Loucy (cell line): Measurements from ENCODE around the gene GTF3C4.

ENCODE experiments used
- H2AFZ ChIP-seq: fragments of 200-600 bp; sonication (generic); 2 replicates; pipeline ENCODE4 v1.6.0; 2016; ENCODE audit warnings: antibody characterized with exemption, mild to moderate bottlenecking, low read length, moderate library complexity
- H3F3A ChIP-seq: fragments of 200-600 bp; 2 replicates; pipeline ENCODE4 v1.6.0; 2016; ENCODE audit warnings: antibody characterized with exemption, low read depth, mild to moderate bottlenecking
- H3K27me3 ChIP-seq: fragments of 200-600 bp; sonication (generic); 2 replicates; pipeline ENCODE4 v1.6.1; 2014; ENCODE audit warnings: low read length, mild to moderate bottlenecking; ENCODE audit not compliant: insufficient read depth, poor library complexity, severe bottlenecking
- H3K36me3 ChIP-seq: fragments of 200-600 bp; sonication (generic); 2 replicates; pipeline ENCODE4 v1.6.1; 2016; ENCODE audit warnings: low read length; ENCODE audit not compliant: insufficient read depth
- H3K4me1 ChIP-seq: fragments of 200-600 bp; sonication (generic); 2 replicates; pipeline ENCODE4 v1.5.1; 2014; ENCODE audit warnings: low read length, mild to moderate bottlenecking; ENCODE audit not compliant: insufficient read depth, poor library complexity, severe bottlenecking
- H3K4me2 ChIP-seq: fragments of 200-600 bp; sonication (generic); 2 replicates; pipeline ENCODE4 v1.6.0; 2014; ENCODE audit warnings: antibody characterized with exemption, low read length, low read depth, mild to moderate bottlenecking; ENCODE audit not compliant: poor library complexity, severe bottlenecking
- H3K4me3 ChIP-seq: fragments of 200-600 bp; sonication (generic); 2 replicates; pipeline ENCODE4 v1.5.1; 2014; ENCODE audit warnings: low read length, mild to moderate bottlenecking, mixed read lengths; ENCODE audit not compliant: poor library complexity, severe bottlenecking
- H3K79me2 ChIP-seq: fragments of 200-600 bp; sonication (generic); 2 replicates; pipeline ENCODE4 v1.6.1; 2014; ENCODE audit warnings: low read length; ENCODE audit not compliant: insufficient read depth
- H3K9ac ChIP-seq: fragments of 200-600 bp; sonication (generic); 2 replicates; pipeline ENCODE4 v1.6.0; 2014; ENCODE audit warnings: mild to moderate bottlenecking, low read depth, low read length, moderate library complexity; ENCODE audit not compliant: poor library complexity, severe bottlenecking
- H3K9me2 ChIP-seq: fragments of 200-600 bp; sonication (generic); replicated peaks from 2 replicates; pipeline ENCODE4 v1.6.1; 2016; ENCODE audit warnings: low read depth, low read length, mixed read lengths
- H3K9me3 ChIP-seq: fragments of 200-600 bp; sonication (generic); 2 replicates; pipeline ENCODE4 v1.6.1; 2014; ENCODE audit warnings: mild to moderate bottlenecking, antibody characterized with exemption, low read length, low read depth; ENCODE audit not compliant: insufficient read depth
- H4K20me1 ChIP-seq: fragments of 200-600 bp; sonication (generic); 2 replicates; pipeline ENCODE4 v1.6.0; 2014; ENCODE audit warnings: antibody characterized with exemption, low read length, mild to moderate bottlenecking; ENCODE audit not compliant: insufficient read depth, poor library complexity, severe bottlenecking
- EZH2phosphoT487 ChIP-seq: fragments of 200-600 bp; IDR thresholded peaks from 2 replicates; pipeline ENCODE4 v1.6.1; 2018; ENCODE audit warnings: antibody characterized with exemption, mild to moderate bottlenecking, moderate library complexity, borderline replicate concordance
- TF ChIP-seq, protein P1 (sequence below): fragments of 200-600 bp; sonication (generic); conservative IDR thresholded peaks from 2 replicates; pipeline ENCODE4 v1.5.1; 2014; ENCODE audit warnings: mild to moderate bottlenecking, antibody characterized with exemption, low read length

The GTF3C4 gene

DNA sequence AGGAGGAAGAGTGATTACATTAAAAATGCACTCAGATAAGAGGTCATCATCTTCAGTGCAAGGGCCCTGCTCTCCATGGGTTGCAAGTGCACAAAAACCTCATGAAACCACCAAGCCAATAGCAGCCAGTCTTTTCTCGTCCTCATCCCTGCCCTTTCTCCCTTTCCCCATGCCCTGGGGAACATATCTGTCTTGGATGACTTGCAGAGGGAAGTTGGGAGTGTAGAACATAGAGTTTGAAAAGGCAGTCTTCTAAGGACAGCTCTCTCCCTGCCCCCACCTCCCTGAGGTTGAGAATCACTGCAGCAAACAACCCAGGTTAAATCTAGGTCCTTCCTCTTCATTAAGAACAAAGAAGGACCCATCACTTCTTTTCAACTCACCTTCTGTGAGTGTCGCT lies 22.5 kb upstream of the GTF3C4 start:
- Histone ChIP-seq H3K9me2 (no peaks in the 10 kb centered on the region), H3K27me3 (no peaks in the 10 kb centered on the region), H3K4me2 (no peak overlapping the region), H3K9ac (no peak overlapping the region), H3K36me3 (peaks cover 83% of the 10 kb centered on the region; the same call in 1 of the 2 replicates), H4K20me1 (no peaks in the 10 kb centered on the region), H3F3A (no peaks in the 10 kb centered on the region), H3K9me3 (no peaks in the 10 kb centered on the region), H3K4me3 (no peak overlapping the region), H3K4me1 (no peaks in the 10 kb centered on the region), H2AFZ (no peak overlapping the region), H3K79me2 (no peaks in the 10 kb centered on the region)
- TF ChIP-seq EZH2phosphoT487 = no peak
- TF ChIP-seq, protein P1, sequence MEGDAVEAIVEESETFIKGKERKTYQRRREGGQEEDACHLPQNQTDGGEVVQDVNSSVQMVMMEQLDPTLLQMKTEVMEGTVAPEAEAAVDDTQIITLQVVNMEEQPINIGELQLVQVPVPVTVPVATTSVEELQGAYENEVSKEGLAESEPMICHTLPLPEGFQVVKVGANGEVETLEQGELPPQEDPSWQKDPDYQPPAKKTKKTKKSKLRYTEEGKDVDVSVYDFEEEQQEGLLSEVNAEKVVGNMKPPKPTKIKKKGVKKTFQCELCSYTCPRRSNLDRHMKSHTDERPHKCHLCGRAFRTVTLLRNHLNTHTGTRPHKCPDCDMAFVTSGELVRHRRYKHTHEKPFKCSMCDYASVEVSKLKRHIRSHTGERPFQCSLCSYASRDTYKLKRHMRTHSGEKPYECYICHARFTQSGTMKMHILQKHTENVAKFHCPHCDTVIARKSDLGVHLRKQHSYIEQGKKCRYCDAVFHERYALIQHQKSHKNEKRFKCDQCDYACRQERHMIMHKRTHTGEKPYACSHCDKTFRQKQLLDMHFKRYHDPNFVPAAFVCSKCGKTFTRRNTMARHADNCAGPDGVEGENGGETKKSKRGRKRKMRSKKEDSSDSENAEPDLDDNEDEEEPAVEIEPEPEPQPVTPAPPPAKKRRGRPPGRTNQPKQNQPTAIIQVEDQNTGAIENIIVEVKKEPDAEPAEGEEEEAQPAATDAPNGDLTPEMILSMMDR = no peak

DNA sequence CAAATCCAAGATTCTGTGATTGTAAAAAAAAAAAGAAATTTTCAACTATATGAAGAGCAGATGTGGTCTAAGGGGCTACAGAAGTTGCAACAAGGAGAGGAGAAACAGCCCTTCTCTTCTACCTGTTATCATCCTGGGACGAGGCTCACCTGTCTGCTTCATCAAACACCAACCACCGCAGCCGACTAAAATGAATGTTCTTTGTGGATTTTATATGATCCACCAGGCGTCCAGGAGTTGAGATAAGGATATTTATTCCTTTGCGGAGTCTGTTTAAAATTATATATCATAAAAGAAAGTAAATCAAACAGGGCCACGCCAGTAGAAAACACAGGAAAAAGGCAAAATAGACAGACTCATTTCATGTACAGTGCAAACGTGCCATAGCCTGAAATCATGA lies 22.0 kb upstream of the GTF3C4 start:
- Histone ChIP-seq H3K4me3 (no peak overlapping the region), H4K20me1 (no peaks in the 10 kb centered on the region), H3F3A (no peaks in the 10 kb centered on the region), H3K27me3 (no peaks in the 10 kb centered on the region), H3K9me2 (no peaks in the 10 kb centered on the region), H2AFZ (no peak overlapping the region), H3K4me2 (no peak overlapping the region), H3K36me3 (peaks cover 78% of the 10 kb centered on the region; the same call in 1 of the 2 replicates), H3K9me3 (no peaks in the 10 kb centered on the region), H3K79me2 (no peaks in the 10 kb centered on the region), H3K9ac (no peak overlapping the region), H3K4me1 (no peaks in the 10 kb centered on the region)
- TF ChIP-seq, protein P1 = no peak
- TF ChIP-seq EZH2phosphoT487 = no peak

DNA sequence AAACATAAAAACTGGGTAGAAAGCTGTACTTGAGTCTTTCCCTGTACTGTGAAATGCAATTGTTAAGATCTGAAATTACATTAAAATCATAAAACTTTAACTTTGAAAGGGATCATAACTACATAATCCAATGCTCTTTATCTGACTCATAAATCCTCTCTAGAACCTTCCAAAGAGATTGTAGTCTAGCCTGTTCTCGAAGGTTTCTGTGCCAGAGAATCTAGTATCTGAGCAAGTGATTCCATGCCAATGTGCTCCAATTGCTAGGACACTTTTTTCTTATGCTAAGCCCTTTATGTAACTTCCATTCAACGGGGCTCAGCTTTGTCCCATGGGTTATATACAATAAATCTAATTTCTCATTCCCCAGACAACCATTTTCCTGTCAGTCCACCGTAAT lies 21.6 kb upstream of the GTF3C4 start:
- H3K27me3 ChIP-seq = no peaks in the 10 kb centered on the region
- H3K9ac ChIP-seq = no peak overlapping the region
- peaks cover 74% of the 10 kb centered on the region; the same call in 1 of the 2 replicates for H3K36me3 ChIP-seq
- no peaks in the 10 kb centered on the region; the same call in 1 of the 2 replicates for H3F3A ChIP-seq
- H3K4me3 ChIP-seq = no peak overlapping the region
- H3K4me1 ChIP-seq = no peaks in the 10 kb centered on the region
- no peak overlapping the region for H3K4me2 ChIP-seq
- no peaks in the 10 kb centered on the region for H3K79me2 ChIP-seq
- no peak overlapping the region for H2AFZ ChIP-seq
- H3K9me2 ChIP-seq = no peaks in the 10 kb centered on the region
- TF ChIP-seq, protein P1 = no peak
- no peak for TF ChIP-seq EZH2phosphoT487
- no peaks in the 10 kb centered on the region for H3K9me3 ChIP-seq
- H4K20me1 ChIP-seq = no peaks in the 10 kb centered on the region
